Stimulated activated naive CD4-positive, alpha-beta T cell (primary cell): Measurements from ENCODE around the gene SLC39A10.
A peak's percentile ranks its signal among the peaks of the same experiment; 100 is the strongest.
"Not testable (repeated sequence)": the region's sequence is repeated elsewhere in the genome, so short reads cannot be mapped to it uniquely, and the experiment has no call there.

ENCODE experiments used
- DNase-seq, 6 experiments: peaks; one replicate each; lab custom pipeline; 2025; lab: John Stamatoyannopoulos, UW

The SLC39A10 gene

DNA sequence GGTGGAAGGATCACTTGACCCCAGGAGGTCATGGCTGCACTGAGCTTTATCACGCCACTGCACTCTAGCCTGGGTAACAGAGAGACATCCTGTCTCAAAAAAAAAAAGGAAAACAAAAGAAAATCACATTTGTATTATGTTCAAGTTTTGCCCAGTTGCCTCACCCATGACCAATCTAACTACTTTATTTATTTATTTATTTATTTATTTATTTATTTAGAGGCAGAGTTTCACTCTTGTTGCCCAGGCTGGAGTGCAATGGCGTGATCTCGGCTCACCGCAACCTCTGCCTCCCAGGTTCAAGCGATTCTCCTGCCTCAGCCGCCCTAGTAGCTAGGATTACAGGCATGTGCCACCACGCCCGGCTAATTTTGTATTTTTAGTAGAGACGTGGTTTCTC lies 12.3 kb upstream of the SLC39A10 start:
- not testable (repeated sequence) for DNase-seq

- DNase-seq, result no peak
Observed at GRCh38 chr2:195645413-195645812, 11.6 kb upstream of the SLC39A10 start.

GRCh38 chr2:195646424-195646823 lies 10.6 kb upstream of the SLC39A10 start:
- DNase-seq, result no peak

- no peak for DNase-seq
Observed at GRCh38 chr2:195647302-195647701, 9.7 kb upstream of the SLC39A10 start.

- DNase-seq, result not testable (repeated sequence)
Observed at GRCh38 chr2:195648370-195648769, 8.7 kb upstream of the SLC39A10 start.

GRCh38 chr2:195648787-195649186 lies 8.2 kb upstream of the SLC39A10 start:
- peak in 1 of 6 experiments; percentile 21 for DNase-seq

DNA sequence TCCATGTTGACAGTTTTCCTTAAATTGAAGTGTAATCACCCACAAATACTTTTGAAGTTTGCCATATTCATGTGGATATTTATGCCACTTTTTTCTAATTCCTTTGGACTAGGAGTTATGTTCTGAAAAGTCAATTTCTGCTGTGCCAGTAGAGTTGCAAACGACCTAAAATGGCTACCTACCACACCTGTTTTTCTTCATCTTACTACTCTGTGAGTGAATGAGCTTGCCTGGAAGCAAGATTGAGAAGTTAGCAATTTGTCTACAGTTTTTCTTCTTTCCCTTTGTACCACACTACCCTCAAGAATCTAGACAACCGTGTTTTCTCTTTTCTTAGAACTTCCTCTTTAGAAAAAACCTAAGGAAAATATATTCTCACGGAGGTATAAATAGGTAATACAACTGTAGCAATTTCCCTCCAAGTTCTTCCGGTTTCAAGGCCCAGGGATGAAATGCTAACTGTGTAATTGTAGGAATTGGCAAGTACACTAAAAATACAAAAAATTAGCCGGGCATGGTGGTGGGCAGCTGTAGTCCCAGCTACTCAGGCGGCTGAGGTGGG lies 7.3 kb upstream of the SLC39A10 start:
- no peak for DNase-seq

DNA sequence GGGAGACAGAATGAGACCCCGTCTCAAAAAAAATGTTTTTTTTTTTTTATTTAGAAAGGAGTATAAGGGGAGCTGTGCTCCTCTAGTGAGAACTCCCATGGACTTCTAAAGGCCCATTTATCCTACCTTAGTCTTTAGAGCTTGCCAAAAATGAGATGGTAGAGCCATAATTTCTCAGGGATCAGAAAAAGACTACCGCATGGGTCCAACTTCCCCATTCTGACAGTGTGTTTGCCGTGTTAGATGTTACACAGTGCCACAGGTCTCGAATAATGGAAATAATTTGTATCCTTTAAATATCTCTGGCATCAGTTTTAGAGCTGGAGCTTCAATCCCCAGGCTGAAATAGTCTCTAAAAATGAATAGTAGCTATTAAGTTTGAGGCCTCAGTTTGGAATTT lies 6.0 kb upstream of the SLC39A10 start:
- DNase-seq, result no peak

DNA sequence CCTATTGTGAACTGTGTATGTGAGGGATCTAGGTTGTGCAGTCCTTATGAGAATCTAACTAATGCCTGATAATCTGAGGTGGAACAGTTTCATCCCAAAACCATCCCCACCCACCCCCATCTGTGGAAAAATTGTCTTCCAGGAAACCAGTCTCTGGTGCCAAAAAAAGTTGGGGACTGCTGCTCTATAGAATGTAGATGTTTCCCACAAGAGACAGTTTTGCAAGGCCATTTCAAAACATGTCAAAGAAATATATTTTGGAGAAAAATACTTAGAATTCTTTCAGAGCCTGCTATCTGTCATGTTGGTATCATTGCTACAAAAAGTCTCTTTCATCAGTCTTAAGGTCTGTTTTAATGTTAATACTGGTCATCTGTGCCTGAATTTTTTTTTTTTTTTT lies 4.1 kb upstream of the SLC39A10 start:
- DNase-seq, result no peak

DNA sequence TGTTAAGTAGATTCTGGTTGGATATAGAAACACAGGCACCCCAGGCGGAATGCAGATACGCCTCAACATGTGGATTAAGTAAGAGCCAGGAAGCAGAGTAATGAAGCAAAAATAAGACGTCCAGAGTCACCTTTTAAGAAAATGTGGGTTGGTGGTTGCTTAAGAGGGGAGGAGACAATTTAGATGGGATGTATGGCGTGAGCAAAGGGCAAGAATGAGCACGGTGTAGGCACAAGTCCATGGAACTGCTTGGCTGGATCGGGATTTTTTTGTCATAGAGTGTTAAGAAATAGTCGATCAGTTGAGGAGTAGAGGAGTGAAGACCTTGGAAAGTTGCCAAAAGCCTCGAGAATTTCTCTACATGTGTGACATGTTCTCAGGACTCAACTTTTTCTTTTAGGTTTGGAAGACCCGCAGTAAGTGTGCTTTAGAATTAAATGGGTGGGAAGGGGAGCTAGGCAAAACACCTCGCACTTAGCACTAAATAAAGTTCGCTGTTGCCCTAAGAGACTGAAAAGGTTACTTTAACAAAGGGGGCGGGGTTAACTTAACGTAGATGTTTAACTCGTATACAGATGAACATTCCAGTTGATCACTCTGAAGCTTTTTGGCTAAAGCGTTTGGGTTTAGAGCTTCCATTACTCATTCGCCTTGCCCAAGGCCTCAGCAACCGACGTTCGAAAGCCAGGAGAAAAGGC lies 716 bp upstream of the SLC39A10 start:
- DNase-seq, result no peak

DNA sequence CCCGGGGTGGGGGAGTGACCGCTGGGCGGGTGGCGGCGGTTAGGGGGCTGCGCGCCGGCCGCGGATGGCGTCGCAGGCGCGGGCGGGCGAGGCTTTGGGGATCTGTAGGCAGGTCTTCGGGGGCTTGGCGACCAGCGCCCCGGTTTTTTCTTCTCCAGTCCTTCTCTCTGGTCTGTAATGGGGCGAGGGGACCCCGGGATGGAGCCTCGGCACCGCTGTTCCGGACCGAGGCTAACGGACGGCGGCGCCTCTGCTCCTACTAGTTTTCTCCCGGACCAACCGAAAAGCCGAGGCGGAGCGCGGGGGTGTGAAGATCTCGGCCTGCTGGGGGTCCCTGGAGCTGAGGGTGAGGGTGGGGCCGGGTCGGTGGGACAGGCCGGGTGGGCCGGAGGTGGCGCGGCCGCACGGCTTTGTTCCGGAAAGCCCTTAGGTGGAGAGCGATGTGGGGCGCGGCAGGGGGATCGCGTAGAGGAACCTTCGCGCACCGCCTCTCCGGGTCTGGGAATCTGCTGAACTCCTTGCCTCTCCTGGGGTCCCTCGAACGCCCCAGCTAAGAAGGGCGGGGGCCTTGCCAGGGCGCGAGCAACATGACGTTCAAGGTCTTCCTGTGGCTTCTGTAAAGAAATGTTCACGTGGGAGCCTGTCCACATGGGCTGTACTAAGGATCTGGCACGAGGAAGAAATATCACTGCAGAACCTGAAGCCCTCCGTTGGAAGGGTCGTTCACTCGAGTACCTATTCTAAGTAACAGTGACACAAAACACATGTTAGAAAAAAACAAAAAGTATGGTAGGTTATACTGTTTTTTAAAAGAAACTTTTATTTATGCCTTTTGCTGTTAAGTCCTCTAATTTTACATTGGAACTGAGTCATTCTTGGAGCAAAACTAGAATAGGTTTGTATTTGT lies 861 bp downstream of the SLC39A10 start:
- DNase-seq, result peak; percentile 49 to 82 (median 68)

DNA sequence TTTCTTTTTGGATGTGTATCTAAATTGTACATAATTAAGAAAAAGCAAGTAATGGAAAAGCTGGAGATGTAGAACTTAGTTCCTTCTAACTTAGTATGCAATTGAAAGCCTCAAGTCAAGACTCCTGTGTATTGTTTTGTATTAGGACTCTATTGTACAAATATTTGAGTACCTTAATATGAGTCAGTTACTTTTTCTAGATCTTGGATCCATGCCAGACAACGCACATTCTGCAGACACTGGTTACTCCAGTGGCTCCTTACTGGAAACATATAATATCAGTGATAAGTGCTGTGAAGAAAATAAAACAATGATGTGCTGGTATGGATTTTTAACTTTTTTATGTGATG lies 1.5 kb downstream of the SLC39A10 start:
- DNase-seq, result peak in 3 of 6 experiments; percentile 11 to 68 (median 56)

DNA sequence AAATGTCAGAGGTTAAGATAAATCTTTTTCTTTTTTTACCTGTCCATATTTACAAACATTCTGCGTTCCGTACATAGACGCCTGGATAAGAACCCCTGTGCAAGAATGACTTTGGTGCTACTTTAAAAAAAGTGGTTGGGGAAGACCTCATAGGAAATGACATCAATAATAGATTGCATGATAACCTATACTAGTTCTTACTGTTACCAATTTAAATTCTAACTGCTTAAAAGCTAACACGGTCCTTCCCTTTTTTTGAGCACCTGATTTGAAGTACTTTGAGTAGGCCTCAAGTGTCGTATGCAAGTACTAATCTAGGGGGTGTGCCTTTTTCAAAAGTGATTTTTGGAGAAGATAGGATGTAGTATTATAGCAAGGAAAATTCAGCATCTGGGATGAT lies 2.1 kb downstream of the SLC39A10 start:
- peak in 3 of 6 experiments; percentile 62 to 74 (median 70) for DNase-seq

DNA sequence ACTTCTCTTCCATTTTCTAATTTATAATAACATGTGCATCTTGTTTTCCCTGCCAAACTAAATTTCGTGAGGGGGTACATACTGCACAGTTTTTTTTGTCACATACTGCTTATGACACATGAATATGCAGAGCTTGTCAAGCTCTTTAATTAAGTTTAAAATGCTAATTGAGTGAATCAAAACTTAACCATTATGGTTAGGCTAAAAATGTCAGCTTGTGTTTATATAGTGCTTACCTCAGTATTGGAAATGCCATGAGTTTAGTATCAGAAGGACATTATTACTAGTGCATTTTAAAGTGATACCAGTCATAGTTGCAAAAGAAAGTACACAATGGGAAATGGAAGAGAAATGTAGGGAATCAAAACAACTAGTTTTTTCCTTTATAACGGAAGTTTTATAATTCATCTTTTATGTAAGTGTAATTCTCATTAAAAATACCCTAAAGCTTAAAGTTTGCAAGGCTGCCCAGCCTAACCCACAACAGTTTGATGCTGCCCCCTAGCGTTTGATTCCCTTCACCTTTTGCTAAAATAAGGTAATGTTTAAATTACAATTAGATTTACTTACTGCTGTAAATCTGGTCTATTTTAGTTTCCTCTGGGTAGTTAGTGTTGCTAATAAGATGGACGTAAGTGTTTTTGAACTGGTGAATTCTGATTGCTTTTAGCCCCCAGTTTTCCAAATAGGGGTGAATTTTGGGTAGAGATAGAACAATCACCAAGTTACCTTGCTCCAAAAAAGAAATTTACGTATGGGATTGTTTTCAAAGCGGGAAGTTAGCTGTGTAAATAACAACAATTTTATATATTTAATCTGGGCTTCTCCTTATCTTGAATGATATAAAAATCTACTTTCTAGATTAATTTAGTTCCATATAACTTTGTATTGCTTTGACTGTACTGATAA lies 3.2 kb downstream of the SLC39A10 start:
- peak; percentile 34 to 87 (median 66) for DNase-seq

GRCh38 chr2:195662138-195662537 lies 5.1 kb downstream of the SLC39A10 start:
- no peak for DNase-seq

DNA sequence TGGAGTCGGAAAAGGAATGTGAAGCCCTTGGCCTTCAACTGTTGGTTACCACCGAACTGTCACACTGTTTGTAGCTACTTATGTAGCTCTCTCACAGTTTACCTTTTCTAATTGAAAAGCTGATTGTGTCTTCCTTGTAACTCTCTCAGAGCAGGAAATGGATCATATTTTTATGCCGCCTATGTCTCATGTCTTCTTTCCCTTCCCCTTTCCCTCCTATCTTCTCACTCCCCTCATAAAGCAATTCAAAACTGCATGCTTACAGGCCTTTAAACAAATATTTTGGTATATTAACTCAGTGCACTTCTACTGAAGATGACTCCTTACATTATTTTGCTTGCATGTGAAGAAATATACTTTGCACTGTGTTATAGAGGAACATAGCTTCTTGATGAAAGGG lies 6.0 kb downstream of the SLC39A10 start:
- no peak for DNase-seq

DNA sequence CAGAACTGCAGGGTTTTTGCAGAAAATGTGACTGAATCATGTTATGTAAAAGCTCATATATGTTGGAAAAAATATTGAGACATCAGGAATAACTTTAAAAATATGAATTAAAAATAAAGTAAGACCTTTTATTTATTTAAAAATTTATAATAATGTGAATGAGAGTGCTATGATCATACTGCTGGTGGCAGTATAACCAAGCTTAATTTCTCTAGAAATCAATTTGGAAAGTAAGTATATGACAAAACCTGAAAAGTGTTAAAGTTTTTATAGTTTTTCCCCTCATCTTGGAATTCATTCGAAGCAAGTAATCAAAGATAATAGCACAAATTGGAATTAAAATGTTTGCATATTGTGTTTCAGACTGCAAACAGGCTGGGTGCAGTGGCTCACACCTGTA lies 7.5 kb downstream of the SLC39A10 start:
- peak in 2 of 6 experiments; percentile 9 to 21 for DNase-seq

- not testable (repeated sequence) for DNase-seq
Observed at GRCh38 chr2:195665153-195665552, 8.1 kb downstream of the SLC39A10 start.

DNA sequence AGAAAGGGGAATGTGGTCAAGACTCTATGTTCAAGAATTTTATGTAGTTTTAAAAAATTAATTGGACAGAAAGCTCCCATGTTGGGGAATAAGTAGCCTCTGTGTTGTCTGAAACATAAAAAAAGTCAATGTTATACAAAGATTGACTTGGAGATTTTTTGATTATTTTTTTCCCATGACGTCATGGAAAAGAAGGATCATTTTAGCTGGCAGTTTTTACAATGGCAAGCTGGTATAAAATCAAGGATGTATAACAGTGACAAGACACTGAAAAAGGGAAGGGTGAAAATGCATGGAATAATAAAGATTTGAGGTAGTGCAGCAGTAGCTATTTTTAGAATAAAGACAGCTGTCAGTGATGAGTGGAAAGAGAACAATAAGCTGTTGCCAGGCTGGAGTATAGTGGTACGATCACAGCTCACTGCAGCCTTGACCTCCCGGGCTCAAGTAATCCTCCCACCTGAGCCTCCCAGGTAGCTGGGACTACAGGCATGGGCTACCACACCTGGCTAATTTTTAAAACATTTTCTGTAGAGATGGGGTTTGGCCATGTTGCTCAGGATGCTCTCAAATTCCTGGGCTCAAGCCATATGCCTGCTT lies 9.2 kb downstream of the SLC39A10 start:
- DNase-seq, result no peak

DNA sequence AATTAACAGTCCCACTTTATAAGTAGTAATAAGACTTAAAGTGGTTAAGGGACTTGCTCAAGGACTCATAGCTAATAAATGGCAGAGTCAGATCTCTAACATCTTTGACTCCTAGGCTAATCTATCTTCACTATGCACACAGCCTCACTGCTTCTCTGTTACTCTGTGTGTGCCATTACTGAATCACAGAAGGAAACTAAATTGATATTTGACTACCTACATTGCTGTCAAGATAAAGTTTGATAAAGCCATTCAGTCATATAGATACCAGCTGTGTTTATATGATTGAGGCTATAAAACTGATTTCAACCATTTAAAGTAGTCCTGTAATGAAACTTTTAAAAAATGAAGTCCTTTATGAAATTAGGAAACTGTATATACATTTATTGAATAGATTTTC lies 10.9 kb downstream of the SLC39A10 start:
- DNase-seq, result no peak

- no peak for DNase-seq
Observed at GRCh38 chr2:195670191-195670590, 13.2 kb downstream of the SLC39A10 start.
